ENCODE measurements around the gene ZNF280B. TPM values are rescaled to one million over a fixed set of nuclear protein-coding genes. Genes with fewer than 3 reads are reported as not detected.

Gene ZNF280B
- total RNA-seq, 2 donors from 2014 or later = 10.9 to 15.3 TPM

GRCh38 chr22:22520667-22521602 lies 12.4 kb upstream of the ZNF280B start:
- 85 to 89% methylated on average over 12 of the region's 12 CpGs for WGBS, 2 experiments (ENCODE audit: insufficient coverage in 1 of 2, insufficient read length in 1 of 2)
- H3K27ac Mint-ChIP-seq = no peak overlapping the region
- Histone ChIP-seq H3K4me1 (ENCODE audit: control insufficient read depth, insufficient read depth, low read length) (no peaks in the 10 kb centered on the region), H3K27me3 (ENCODE audit: control insufficient read depth, insufficient read depth, low read length, poor library complexity, severe bottlenecking) (peaks cover 8% of the 10 kb centered on the region), H3K9me3 (ENCODE audit: control insufficient read depth, low read length) (no peaks in the 10 kb centered on the region), H3K9ac (ENCODE audit: extremely low read depth, low read length, poor library complexity, severe bottlenecking) (no peak overlapping the region), H3K27ac (ENCODE audit: low read depth, low read length) (no peak overlapping the region), H3K36me3 (ENCODE audit: control insufficient read depth, insufficient read depth, low read length) (no peaks in the 10 kb centered on the region), H3K4me3 (ENCODE audit: low read length) (no peak overlapping the region)
- H3K4me3 Mint-ChIP-seq = peak overlapping the region; percentile 38
- H3K27me3 Mint-ChIP-seq (ENCODE audit: insufficient read depth) = peaks cover 57% of the 10 kb centered on the region
- no peak for DNase-seq
- H3K9me3 Mint-ChIP-seq = peaks cover 3% of the 10 kb centered on the region
- H3K4me1 Mint-ChIP-seq = peaks cover 14% of the 10 kb centered on the region
- TF ChIP-seq, protein P1, sequence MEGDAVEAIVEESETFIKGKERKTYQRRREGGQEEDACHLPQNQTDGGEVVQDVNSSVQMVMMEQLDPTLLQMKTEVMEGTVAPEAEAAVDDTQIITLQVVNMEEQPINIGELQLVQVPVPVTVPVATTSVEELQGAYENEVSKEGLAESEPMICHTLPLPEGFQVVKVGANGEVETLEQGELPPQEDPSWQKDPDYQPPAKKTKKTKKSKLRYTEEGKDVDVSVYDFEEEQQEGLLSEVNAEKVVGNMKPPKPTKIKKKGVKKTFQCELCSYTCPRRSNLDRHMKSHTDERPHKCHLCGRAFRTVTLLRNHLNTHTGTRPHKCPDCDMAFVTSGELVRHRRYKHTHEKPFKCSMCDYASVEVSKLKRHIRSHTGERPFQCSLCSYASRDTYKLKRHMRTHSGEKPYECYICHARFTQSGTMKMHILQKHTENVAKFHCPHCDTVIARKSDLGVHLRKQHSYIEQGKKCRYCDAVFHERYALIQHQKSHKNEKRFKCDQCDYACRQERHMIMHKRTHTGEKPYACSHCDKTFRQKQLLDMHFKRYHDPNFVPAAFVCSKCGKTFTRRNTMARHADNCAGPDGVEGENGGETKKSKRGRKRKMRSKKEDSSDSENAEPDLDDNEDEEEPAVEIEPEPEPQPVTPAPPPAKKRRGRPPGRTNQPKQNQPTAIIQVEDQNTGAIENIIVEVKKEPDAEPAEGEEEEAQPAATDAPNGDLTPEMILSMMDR (conservative IDR thresholded peaks at IDR 0.05) = no peak
- no peaks in the 10 kb centered on the region for H3K36me3 Mint-ChIP-seq (ENCODE audit: low read depth)

DNA sequence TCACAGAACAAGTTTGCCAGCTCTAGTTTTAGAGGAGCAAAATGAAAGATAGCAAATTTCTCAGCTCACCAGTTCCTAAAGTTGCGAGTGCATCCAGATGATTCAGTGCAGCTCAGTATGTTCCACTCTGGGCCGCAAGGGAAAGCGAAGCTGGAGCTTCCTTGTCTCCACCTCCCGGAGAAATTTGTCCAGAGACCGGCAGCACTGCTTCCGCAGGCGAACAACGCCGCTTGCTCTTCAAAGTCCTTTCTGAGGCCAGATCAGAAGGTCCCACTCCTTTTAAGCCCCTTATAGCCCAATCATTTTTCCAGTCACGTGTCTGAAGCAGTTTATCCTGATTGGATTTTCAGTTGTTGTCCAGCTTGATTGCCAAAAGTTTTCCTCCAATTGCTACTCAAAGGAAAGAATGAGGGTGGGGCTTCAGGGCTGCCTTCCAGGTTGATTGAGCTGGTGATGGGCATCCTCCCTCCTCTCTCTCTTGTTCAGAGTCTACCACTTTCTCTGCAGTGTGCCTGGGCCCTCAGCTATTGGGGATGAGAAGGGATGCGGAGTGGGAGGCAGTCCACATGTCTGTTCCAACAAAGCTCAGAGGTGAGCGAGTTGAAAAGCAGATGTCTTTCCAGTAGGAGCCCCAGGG lies 11.6 kb upstream of the ZNF280B start, which contains the start of gene ZNF280A:
Gene ZNF280A (minus strand): TSS at position 251 of the 637 bp plus-strand sequence. CDS start 4,640 bp downstream, outside the sequence.
- H3K27ac ChIP-seq (ENCODE audit: low read depth, low read length) = no peak within 1 kb of the TSS
- TF ChIP-seq, protein P1 (conservative IDR thresholded peaks at IDR 0.05) = peak; percentile 35
- H3K9ac ChIP-seq (ENCODE audit: extremely low read depth, low read length, poor library complexity, severe bottlenecking) = peak within 1 kb of the TSS; percentile 17
- WGBS, 2 experiments (ENCODE audit: insufficient coverage in 1 of 2, insufficient read length in 1 of 2) = 78 to 80% methylated on average over 10 to 12 of the region's 12 CpGs
- peaks cover 8% of the 10 kb centered on the region for H3K27me3 ChIP-seq (ENCODE audit: control insufficient read depth, insufficient read depth, low read length, poor library complexity, severe bottlenecking)
- no peaks in the 10 kb centered on the region for H3K4me1 ChIP-seq (ENCODE audit: control insufficient read depth, insufficient read depth, low read length)
- DNase-seq = peak; percentile 55
- no peak within 1 kb of the TSS for H3K27ac Mint-ChIP-seq
- no peaks in the 10 kb centered on the region for H3K36me3 ChIP-seq (ENCODE audit: control insufficient read depth, insufficient read depth, low read length)
- peaks cover 14% of the 10 kb centered on the region for H3K4me1 Mint-ChIP-seq
- peak within 1 kb of the TSS; percentile 38 for H3K4me3 Mint-ChIP-seq
- H3K4me3 ChIP-seq (ENCODE audit: low read length) = peak within 1 kb of the TSS; percentile 74
- peaks cover 3% of the 10 kb centered on the region for H3K9me3 Mint-ChIP-seq
- H3K36me3 Mint-ChIP-seq (ENCODE audit: low read depth) = no peaks in the 10 kb centered on the region
- H3K27me3 Mint-ChIP-seq (ENCODE audit: insufficient read depth) = peaks cover 56% of the 10 kb centered on the region
- H3K9me3 ChIP-seq (ENCODE audit: control insufficient read depth, low read length) = no peaks in the 10 kb centered on the region

DNA sequence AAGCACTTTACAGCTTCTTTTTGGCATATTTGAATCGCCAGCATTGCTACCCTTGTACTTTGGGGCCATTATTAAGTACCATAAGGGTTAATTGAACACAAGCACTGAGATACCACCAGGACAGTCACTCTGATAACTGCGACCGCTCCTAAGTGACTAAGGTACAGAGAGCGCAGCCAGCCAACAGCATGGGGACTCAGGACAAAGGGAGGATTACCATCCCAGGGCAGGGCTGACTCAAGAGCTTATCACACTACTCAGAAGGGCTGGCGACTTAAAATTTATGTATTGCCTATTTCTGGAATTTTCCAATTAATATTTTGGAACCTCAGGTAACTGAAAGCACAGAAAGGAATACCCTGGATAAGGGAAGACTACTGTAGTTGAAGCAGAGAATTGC lies 11.0 kb upstream of the ZNF280B start:
- TF ChIP-seq, protein P1 (conservative IDR thresholded peaks at IDR 0.05) = no peak
- Histone ChIP-seq H3K36me3 (ENCODE audit: control insufficient read depth, insufficient read depth, low read length) (no peaks in the 10 kb centered on the region), H3K9ac (ENCODE audit: extremely low read depth, low read length, poor library complexity, severe bottlenecking) (peak overlapping the region; percentile 17), H3K4me1 (ENCODE audit: control insufficient read depth, insufficient read depth, low read length) (no peaks in the 10 kb centered on the region), H3K4me3 (ENCODE audit: low read length) (peak overlapping the region; percentile 74), H3K27me3 (ENCODE audit: control insufficient read depth, insufficient read depth, low read length, poor library complexity, severe bottlenecking) (peaks cover 8% of the 10 kb centered on the region), H3K27ac (ENCODE audit: low read depth, low read length) (no peak overlapping the region), H3K9me3 (ENCODE audit: control insufficient read depth, low read length) (no peaks in the 10 kb centered on the region)
- Mint-ChIP-seq H3K27me3 (ENCODE audit: insufficient read depth) (peaks cover 56% of the 10 kb centered on the region), H3K4me1 (peaks cover 14% of the 10 kb centered on the region), H3K27ac (no peak overlapping the region), H3K36me3 (ENCODE audit: low read depth) (no peaks in the 10 kb centered on the region), H3K9me3 (peaks cover 3% of the 10 kb centered on the region), H3K4me3 (peak overlapping the region; percentile 38)
- 83 to 84% methylated on average over 3 to 5 of the region's 5 CpGs for WGBS, 2 experiments (ENCODE audit: insufficient coverage in 1 of 2, insufficient read length in 1 of 2)
- DNase-seq = no peak
